HG03159 (cell line): ENCODE measurements around the gene TYMP.
A peak's percentile ranks its signal among the peaks of the same experiment; 100 is the strongest.
"Not testable (repeated sequence)": the region's sequence is repeated elsewhere in the genome, so short reads cannot be mapped to it uniquely, and the experiment has no call there.

ENCODE experiments used
- ATAC-seq: cut with Tn5 transposase; IDR thresholded peaks from one replicate; pipeline ENCODE4 v1.9.1; 2021; ENCODE audit warnings: mild to moderate bottlenecking, moderate library complexity; ENCODE audit not compliant: unreplicated experiment

TYMP gene

GRCh38 chr22:50525104-50525857 is 4.5 kb downstream of the TYMP start, which contains the start of gene SCO2:
Gene SCO2 (minus strand): TSS chr22:50525598. CDS start chr22:50524411, 1,187 bp downstream.
- peak; percentile 42 for ATAC-seq

- ATAC-seq = no peak
Measured at GRCh38 chr22:50524676-50525103, 5.1 kb downstream of the TYMP start.

GRCh38 chr22:50523806-50524675 is 5.8 kb downstream of the TYMP start:
- no peak for ATAC-seq

- no peak for ATAC-seq
Measured at GRCh38 chr22:50523458-50523805, 6.4 kb downstream of the TYMP start.

- ATAC-seq = no peak
Measured at GRCh38 chr22:50522806-50523438, 6.9 kb downstream of the TYMP start.

GRCh38 chr22:50522208-50522805 is 7.5 kb downstream of the TYMP start:
- ATAC-seq = no peak

GRCh38 chr22:50521710-50522109 is 8.1 kb downstream of the TYMP start:
- no peak for ATAC-seq

GRCh38 chr22:50520826-50521453 is 8.9 kb downstream of the TYMP start:
- ATAC-seq = no peak

- ATAC-seq = not testable (repeated sequence)
Measured at GRCh38 chr22:50520184-50520583, 9.6 kb downstream of the TYMP start.

GRCh38 chr22:50519151-50519550 is 10.7 kb downstream of the TYMP start:
- ATAC-seq = no peak

GRCh38 chr22:50518606-50519005 is 11.2 kb downstream of the TYMP start:
- ATAC-seq = no peak

GRCh38 chr22:50517495-50518260 is 12.1 kb downstream of the TYMP start:
- ATAC-seq = no peak

GRCh38 chr22:50516891-50517290 is 12.9 kb downstream of the TYMP start:
- ATAC-seq = no peak

- ATAC-seq = no peak
Measured at GRCh38 chr22:50516068-50516467, 13.7 kb downstream of the TYMP start.

GRCh38 chr22:50513175-50513574 is 16.6 kb downstream of the TYMP start:
- ATAC-seq = no peak

GRCh38 chr22:50508897-50509296 is 20.9 kb downstream of the TYMP start:
- ATAC-seq = no peak

- ATAC-seq = peak; percentile 75
Measured at GRCh38 chr22:50507991-50508884, 21.6 kb downstream of the TYMP start, which contains the start of gene NCAPH2. Gene NCAPH2 (plus strand): TSS chr22:50508224. CDS start chr22:50508338, 114 bp downstream.

GRCh38 chr22:50507421-50507990 is 22.3 kb downstream of the TYMP start, which contains the start of gene LMF2:
Gene LMF2 (minus strand): TSS chr22:50507702. CDS start chr22:50507675, 27 bp downstream.
- ATAC-seq = peak; percentile 48
